GM18526 (cell line): ENCODE data around the gene ACBD4.

Source experiments
- POLR2A ChIP-seq: IDR thresholded peaks from 3 replicates; pipeline ENCODE4 v1.6.1; 2011; ENCODE audit not compliant: insufficient read length; ENCODE audit errors: extremely low read depth

Gene ACBD4

DNA sequence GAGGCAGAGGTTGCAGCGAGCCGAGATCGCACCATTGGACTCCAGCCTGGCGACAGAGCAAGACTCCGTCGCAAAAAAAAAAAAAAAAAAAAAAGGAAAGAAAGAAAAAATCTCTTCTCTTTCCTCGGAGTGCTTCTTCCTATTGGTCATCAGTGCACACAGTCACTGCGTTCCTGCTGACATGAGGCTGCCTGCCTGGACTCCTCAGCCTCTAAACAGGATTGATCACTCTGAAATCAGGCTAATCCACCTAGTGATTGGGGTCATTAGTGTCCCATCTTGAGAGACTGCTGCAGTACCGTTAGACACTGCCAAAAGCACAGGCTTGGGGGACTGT is 34.0 kb upstream of the ACBD4 start:
- no peak for TF ChIP-seq POLR2A

DNA sequence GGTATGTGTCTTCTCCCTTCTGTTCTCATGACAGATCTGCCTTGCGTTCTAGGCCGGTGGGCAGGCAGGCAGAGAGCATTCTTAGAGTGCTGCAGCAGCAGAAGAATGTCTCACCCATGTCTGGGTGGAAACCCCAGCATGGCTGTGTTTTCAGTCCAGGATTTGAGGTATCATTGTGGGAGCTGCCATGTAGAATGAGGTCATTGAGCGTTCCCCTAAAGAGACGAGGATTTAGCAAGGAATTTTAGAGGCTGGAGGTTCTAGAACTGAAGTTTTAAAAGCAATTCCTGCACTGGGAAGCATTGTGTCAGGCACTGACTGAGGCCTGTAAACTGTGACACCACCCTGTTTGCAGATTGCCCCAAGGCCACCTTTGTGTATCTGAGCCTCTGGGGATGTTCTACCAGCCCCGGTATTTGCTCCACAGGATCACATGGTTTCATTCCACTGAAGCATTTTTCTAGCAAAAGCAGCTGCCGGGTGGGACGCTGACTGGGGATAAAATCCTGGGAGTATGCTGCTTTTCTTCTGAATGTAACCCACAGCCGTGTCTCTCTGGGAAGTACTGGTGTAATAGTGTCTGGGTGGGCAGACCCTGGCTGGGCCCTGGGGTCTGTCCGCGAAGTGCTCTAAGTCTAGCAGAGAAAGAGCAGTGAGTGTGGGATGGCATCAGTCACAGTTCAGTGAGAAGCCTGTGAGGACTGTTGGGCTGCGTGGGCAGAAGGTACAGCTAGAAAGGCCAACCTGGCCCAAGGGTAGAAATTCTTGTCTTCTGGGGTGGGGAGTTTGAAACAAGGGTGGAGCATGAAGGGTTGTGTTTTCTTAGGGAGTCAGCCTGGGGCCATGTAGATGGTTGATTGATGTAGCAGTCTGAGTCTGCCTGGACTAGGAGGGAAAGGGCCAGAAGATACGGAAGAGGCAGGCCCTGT is 33.3 kb upstream of the ACBD4 start:
- TF ChIP-seq POLR2A, result no peak

GRCh38 chr17:45102856-45103255 is 32.6 kb upstream of the ACBD4 start:
- TF ChIP-seq POLR2A, result no peak

- no peak for TF ChIP-seq POLR2A
These were observed 32.2 kb upstream of the ACBD4 start for GRCh38 chr17:45103269-45103795.

DNA sequence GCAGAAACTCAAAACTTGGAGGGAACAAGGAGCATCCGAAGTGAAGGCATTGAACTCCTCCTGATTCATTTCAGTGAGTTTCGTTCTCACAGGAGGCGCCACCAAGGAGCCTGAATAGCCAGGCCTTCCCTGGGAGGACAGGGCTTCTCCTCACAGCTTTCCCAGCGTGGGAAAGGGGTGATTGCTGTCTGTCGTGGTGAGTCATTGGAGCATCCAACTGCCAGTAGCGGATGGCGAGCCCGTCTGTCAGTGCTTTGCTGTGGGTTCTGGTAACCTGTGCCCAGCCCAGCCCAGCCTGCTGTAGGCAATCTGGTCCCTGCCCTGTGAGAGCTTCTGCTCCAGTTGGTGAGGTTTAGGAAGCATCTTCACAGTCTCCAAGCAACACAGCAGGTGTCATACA is 31.5 kb upstream of the ACBD4 start:
- no peak for TF ChIP-seq POLR2A

- TF ChIP-seq POLR2A, result no peak
These were observed 31.0 kb upstream of the ACBD4 start for GRCh38 chr17:45104497-45104896.

DNA sequence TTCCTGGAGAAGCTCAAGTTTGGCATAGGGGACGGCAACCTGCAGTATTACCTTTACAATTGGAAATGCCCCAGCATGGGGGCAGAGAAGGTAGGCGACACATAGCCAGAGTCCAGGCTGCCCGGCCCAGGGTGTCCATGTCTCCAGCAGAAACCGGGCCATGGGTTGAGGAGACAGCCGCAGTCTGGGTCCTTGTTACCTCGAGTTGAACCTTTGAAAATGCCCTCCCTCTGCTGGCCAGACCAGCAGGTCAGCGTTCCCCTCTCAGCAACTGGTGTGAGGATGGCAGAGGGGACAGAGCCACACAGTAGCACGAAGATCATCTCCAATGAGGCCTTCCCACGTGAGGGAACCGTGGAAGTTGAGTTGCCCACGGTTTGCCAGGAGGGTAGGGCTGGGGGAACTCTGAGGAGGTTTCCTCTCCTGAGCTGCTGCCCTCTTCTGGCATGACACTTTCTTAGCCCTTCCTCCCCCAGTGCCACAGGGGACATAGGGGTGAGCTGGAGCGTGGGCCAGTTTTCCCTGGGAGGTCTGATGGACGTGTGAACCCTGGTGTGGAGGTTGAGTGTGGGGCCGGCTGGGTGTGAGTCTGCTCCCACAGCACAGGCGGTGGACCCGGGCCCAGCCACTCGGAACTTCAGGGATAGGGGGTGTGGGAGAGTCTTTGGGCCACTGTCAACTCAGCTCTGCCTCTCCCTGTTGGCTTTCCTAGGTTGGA is 30.4 kb upstream of the ACBD4 start:
- no peak for TF ChIP-seq POLR2A

GRCh38 chr17:45106096-45106495 is 29.4 kb upstream of the ACBD4 start:
- TF ChIP-seq POLR2A, result no peak

DNA sequence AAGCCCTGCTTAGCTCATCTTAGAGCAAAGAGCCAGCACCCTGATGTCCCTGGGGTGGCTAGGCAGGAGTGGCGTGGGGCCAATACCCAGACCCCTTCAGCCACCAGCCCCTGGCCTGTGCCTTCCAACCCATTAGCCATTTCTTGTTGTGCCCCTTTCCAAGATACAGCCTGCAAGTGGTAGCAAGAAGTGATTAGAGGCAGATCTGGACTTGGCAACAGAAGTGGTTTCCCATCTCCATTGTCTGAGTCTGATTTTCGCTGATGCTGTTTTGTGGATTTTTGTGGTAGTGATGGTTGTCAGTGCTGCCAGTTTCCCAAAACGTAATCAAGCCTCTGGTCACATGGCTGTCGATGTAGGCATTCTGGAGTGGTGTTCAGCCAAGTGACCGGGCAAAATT is 28.9 kb upstream of the ACBD4 start:
- TF ChIP-seq POLR2A, result no peak

- TF ChIP-seq POLR2A, result no peak
These were observed 28.0 kb upstream of the ACBD4 start for GRCh38 chr17:45107293-45108010.

DNA sequence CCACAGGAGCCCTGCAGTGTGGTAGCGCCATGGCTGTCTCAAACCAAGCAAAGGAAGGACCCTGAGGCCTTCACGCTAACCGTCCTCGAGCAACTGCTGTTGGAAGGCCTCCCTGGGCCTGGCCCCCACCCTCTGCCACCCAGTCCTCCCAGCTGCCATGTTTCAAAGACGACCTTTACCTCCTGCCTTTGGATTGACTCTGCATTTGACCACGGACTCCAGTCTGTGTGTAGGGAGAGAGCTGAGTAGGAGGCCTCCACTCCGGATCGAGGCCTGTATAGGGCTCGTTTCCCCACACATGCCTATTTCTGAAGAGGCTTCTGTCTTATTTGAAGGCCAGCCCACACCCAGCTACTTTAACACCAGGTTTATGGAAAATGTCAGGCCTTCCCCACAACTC is 27.4 kb upstream of the ACBD4 start:
- TF ChIP-seq POLR2A, result no peak

DNA sequence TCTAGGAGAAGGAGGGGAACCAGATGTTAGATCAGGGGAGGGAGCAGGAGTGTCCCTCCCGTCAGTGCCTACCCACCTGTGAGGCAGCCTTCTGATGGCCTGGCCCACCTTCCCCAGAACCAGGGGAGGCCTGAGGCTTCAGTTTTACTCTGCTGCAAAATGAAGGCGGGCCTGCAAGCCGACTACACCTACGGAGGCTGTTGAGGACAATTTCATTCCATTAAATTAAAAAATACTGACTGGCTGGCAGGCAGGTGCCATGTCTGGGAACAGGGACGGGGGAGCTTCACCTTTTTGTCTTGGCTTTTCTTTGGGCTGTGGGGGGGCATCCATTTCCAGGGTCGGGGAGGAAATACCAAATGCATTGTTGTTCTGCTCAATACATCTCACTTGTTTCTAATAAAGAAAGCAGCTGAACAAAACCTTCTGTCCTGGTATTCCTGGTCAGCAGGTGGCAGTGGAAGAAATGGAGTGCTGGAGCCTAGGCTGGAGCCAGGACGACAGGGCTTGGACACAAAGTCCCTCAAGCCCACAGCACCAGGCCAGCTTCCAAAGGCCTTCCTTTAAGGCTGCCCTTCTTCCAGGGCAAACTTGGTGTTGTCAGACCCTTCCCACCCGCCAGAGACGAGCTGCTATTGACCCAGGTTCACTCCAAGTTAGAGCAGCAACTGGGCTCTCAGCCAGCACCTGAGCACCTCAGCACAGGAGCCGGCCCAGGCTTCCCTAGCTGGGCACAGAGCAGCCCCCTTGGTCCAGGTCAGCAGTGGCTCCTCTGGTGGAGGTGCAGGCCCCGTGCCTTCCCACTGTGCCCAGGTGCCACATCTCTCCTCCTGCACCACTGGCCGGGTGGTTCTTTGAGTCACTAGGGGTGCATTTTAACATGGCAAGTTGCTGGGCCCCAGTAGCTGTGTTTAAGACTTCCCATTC is 26.6 kb upstream of the ACBD4 start:
- no peak for TF ChIP-seq POLR2A

GRCh38 chr17:45110676-45111611 is 24.5 kb upstream of the ACBD4 start:
- TF ChIP-seq POLR2A, result no peak

GRCh38 chr17:45111850-45112249 is 23.6 kb upstream of the ACBD4 start:
- no peak for TF ChIP-seq POLR2A
